ENCODE data around the gene INHBE.
A peak's percentile ranks its signal among the peaks of the same experiment; 100 is the strongest.

INHBE gene

GRCh38 chr12:57462251-57462911, 7.3 kb downstream of the INHBE start:
- peak; percentile 87 for ATAC-seq
- Mint-ChIP-seq H3K9me3 (no peaks in the 10 kb centered on the region), H3K36me3 (peaks cover 30% of the 10 kb centered on the region), H3K4me1 (peaks cover 59% of the 10 kb centered on the region), H3K4me3 (peak overlapping the region; percentile 80), H3K27ac (peak overlapping the region; percentile 73)
- peak; percentile 88 to 96 for DNase-seq (ENCODE audit: low spot score in 2 of 2)

- Mint-ChIP-seq H3K36me3 (peaks cover 35% of the 10 kb centered on the region), H3K27ac (peak overlapping the region; percentile 73), H3K4me1 (peaks cover 63% of the 10 kb centered on the region), H3K9me3 (no peaks in the 10 kb centered on the region), H3K4me3 (peak overlapping the region; percentile 80)
- ATAC-seq (no peak), DNase-seq (ENCODE audit: low spot score in 2 of 2) (no peak)
Observed at GRCh38 chr12:57462912-57463253, 7.8 kb downstream of the INHBE start.

GRCh38 chr12:57464569-57464968, 9.5 kb downstream of the INHBE start:
- Mint-ChIP-seq H3K36me3 (peaks cover 52% of the 10 kb centered on the region), H3K4me3 (peak overlapping the region; percentile 80), H3K9me3 (no peaks in the 10 kb centered on the region), H3K4me1 (peaks cover 59% of the 10 kb centered on the region), H3K27ac (peak overlapping the region; percentile 59)
- DNase-seq (ENCODE audit: low spot score in 2 of 2) (no peak), ATAC-seq (no peak)

GRCh38 chr12:57465030-57465746, 10.1 kb downstream of the INHBE start:
- ATAC-seq (no peak), DNase-seq (ENCODE audit: low spot score in 2 of 2) (no peak)
- Mint-ChIP-seq H3K9me3 (no peaks in the 10 kb centered on the region), H3K36me3 (peaks cover 58% of the 10 kb centered on the region), H3K27ac (peak overlapping the region; percentile 59), H3K4me1 (peaks cover 55% of the 10 kb centered on the region), H3K4me3 (peak overlapping the region; percentile 80)

- DNase-seq (ENCODE audit: low spot score in 2 of 2) (no peak), ATAC-seq (no peak)
- no peak overlapping the region for H3K4me3 Mint-ChIP-seq
- no peak overlapping the region for H3K27ac Mint-ChIP-seq
- H3K4me1 Mint-ChIP-seq, result peaks cover 50% of the 10 kb centered on the region
- H3K9me3 Mint-ChIP-seq, result no peaks in the 10 kb centered on the region
- peaks cover 58% of the 10 kb centered on the region for H3K36me3 Mint-ChIP-seq
Observed at GRCh38 chr12:57465747-57466505, 10.8 kb downstream of the INHBE start.

GRCh38 chr12:57467212-57467874, 12.2 kb downstream of the INHBE start:
- no peak overlapping the region for H3K4me3 Mint-ChIP-seq
- H3K36me3 Mint-ChIP-seq, result peaks cover 71% of the 10 kb centered on the region
- ATAC-seq (no peak), DNase-seq (ENCODE audit: low spot score in 2 of 2) (no peak)
- H3K9me3 Mint-ChIP-seq, result no peaks in the 10 kb centered on the region
- peak overlapping the region; percentile 26 for H3K27ac Mint-ChIP-seq
- peaks cover 48% of the 10 kb centered on the region for H3K4me1 Mint-ChIP-seq

- H3K9me3 Mint-ChIP-seq, result no peaks in the 10 kb centered on the region
- H3K36me3 Mint-ChIP-seq, result peaks cover 71% of the 10 kb centered on the region
- peak overlapping the region; percentile 26 for H3K27ac Mint-ChIP-seq
- no peak for DNase-seq (ENCODE audit: low spot score in 2 of 2)
- peaks cover 47% of the 10 kb centered on the region for H3K4me1 Mint-ChIP-seq
- ATAC-seq, result no peak
- H3K4me3 Mint-ChIP-seq, result no peak overlapping the region
Observed at GRCh38 chr12:57467915-57468314, 12.8 kb downstream of the INHBE start.

GRCh38 chr12:57469296-57470164, 14.4 kb downstream of the INHBE start:
- Mint-ChIP-seq H3K9me3 (no peaks in the 10 kb centered on the region), H3K4me1 (peaks cover 50% of the 10 kb centered on the region), H3K27ac (no peak overlapping the region), H3K4me3 (no peak overlapping the region), H3K36me3 (peaks cover 80% of the 10 kb centered on the region)
- ATAC-seq (no peak), DNase-seq (ENCODE audit: low spot score in 2 of 2) (no peak)

- no peaks in the 10 kb centered on the region for H3K9me3 Mint-ChIP-seq
- H3K36me3 Mint-ChIP-seq, result peaks cover 81% of the 10 kb centered on the region
Observed at GRCh38 chr12:57470286-57470969, 15.3 kb downstream of the INHBE start.

GRCh38 chr12:57470970-57471656, 16.0 kb downstream of the INHBE start:
- Mint-ChIP-seq H3K36me3 (peaks cover 83% of the 10 kb centered on the region), H3K9me3 (no peaks in the 10 kb centered on the region), H3K27ac (peak overlapping the region; percentile 69), H3K4me1 (peaks cover 52% of the 10 kb centered on the region), H3K4me3 (no peak overlapping the region)
- DNase-seq (ENCODE audit: low spot score in 2 of 2) (no peak), ATAC-seq (no peak)

More at GRCh38 chr12:57470286-57470969, 15.3 kb downstream of the INHBE start:
- ATAC-seq (no peak), DNase-seq (ENCODE audit: low spot score in 2 of 2) (no peak)
- Mint-ChIP-seq H3K4me3 (no peak overlapping the region), H3K4me1 (peaks cover 50% of the 10 kb centered on the region), H3K27ac (peak overlapping the region; percentile 69)

- ATAC-seq, result no peak
- no peak for DNase-seq (ENCODE audit: low spot score in 2 of 2)
- Mint-ChIP-seq H3K27ac (peak overlapping the region; percentile 69), H3K36me3 (peaks cover 88% of the 10 kb centered on the region), H3K9me3 (no peaks in the 10 kb centered on the region), H3K4me3 (no peak overlapping the region), H3K4me1 (peaks cover 57% of the 10 kb centered on the region)
Observed at GRCh38 chr12:57471661-57472060, 16.6 kb downstream of the INHBE start.

- Mint-ChIP-seq H3K4me1 (peaks cover 65% of the 10 kb centered on the region), H3K36me3 (peaks cover 91% of the 10 kb centered on the region), H3K27ac (peak overlapping the region; percentile 69), H3K4me3 (no peak overlapping the region), H3K9me3 (no peaks in the 10 kb centered on the region)
- ATAC-seq (no peak), DNase-seq (ENCODE audit: low spot score in 2 of 2) (no peak)
Observed at GRCh38 chr12:57472391-57472790, 17.3 kb downstream of the INHBE start.

- ATAC-seq (no peak), DNase-seq (ENCODE audit: low spot score in 2 of 2) (no peak)
- no peak overlapping the region for H3K27ac Mint-ChIP-seq
- H3K9me3 Mint-ChIP-seq, result no peaks in the 10 kb centered on the region
- peaks cover 65% of the 10 kb centered on the region for H3K4me1 Mint-ChIP-seq
- H3K4me3 Mint-ChIP-seq, result no peak overlapping the region
- H3K36me3 Mint-ChIP-seq, result peaks cover 91% of the 10 kb centered on the region
Observed at GRCh38 chr12:57473392-57473791, 18.3 kb downstream of the INHBE start.
